ENCODE data around the gene TENM3. TPM values are rescaled to one million over a fixed set of nuclear protein-coding genes. Genes with fewer than 3 reads are reported as not detected.

Gene TENM3
- total and polyA plus RNA-seq, 2 donors (not counting 3 experiments of a cell fraction or from before 2014, with no cell fraction given) = 3.2 to 6.2 TPM

GRCh38 chr4:182465979-182466378, 222.8 kb downstream of the TENM3 start:
- H3K9me1 ChIP-seq (replicated peaks; ENCODE audit: control insufficient read depth, extremely low read depth, insufficient read depth, low read length) = no peaks in the 10 kb centered on the region
- ChIA-PET POLR2A (no interaction called here), CTCF (no interaction called here)
- no peak overlapping the region for H3K4me2 ChIP-seq (ENCODE audit: insufficient read depth, low read length)
- no peak overlapping the region for H3K27ac ChIP-seq (ENCODE audit: insufficient read depth, low read depth, low read length)
- FAIRE-seq = no peak
- BruUV-seq (replicated peaks) = no TSS peak
- H3K27me3 ChIP-seq (ENCODE audit: control insufficient read depth in 2 of 2, insufficient read depth in 2 of 2, low read length in 2 of 2) = no peaks in the 10 kb centered on the region
- H3K4me3 ChIP-seq (replicated peaks in 1 of 3; ENCODE audit: insufficient read depth in 1 of 3, low read depth in 1 of 3, low read length in 3 of 3) = no peak overlapping the region
- no peak for DNase-seq (ENCODE audit: low read depth, low spot score)
- no peak overlapping the region for H3K9ac ChIP-seq (replicated peaks; ENCODE audit: extremely low read depth, insufficient read depth, low read length)
- no peaks in the 10 kb centered on the region for H3K9me3 ChIP-seq (replicated peaks; ENCODE audit: control insufficient read depth, insufficient read depth, low read length)
- no peak overlapping the region for H2AFZ ChIP-seq (ENCODE audit: low read depth, low read length)
- intact Hi-C loops (cut with micrococcal nuclease) = no loop called here
- H3K79me2 ChIP-seq (ENCODE audit: control insufficient read depth, insufficient read depth, low read length) = no peaks in the 10 kb centered on the region
- dilution Hi-C loops (cut with MboI; ENCODE audit: extremely low pct_ligation_motif_present, low sequenced_read_pairs) = no loop called here
- H3K4me1 ChIP-seq (ENCODE audit: control insufficient read depth, extremely low read depth, insufficient read depth, low read length) = no peaks in the 10 kb centered on the region
- no peaks in the 10 kb centered on the region for H3K36me3 ChIP-seq (ENCODE audit: control insufficient read depth in 2 of 2, extremely low read depth in 1 of 2, insufficient read depth in 2 of 2, low read length in 2 of 2)
- TF ChIP-seq POLR2A (IDR thresholded peaks at IDR 0.05; ENCODE audit: low read depth, low read length) = no peak
- TF ChIP-seq GATA2 (IDR thresholded peaks at IDR 0.05; ENCODE audit: insufficient read depth, insufficient read length, low read depth, low read length) = no peak
- no peak for TF ChIP-seq MAX (IDR thresholded peaks at IDR 0.05; ENCODE audit: insufficient read depth, insufficient read length)
- TF ChIP-seq JUN (IDR thresholded peaks at IDR 0.05; ENCODE audit: borderline replicate concordance, insufficient read depth, insufficient read length, low read depth) = no peak
- TF ChIP-seq MYC (IDR thresholded peaks at IDR 0.05; ENCODE audit: low read depth, low read length) = no peak
- no peak for TF ChIP-seq FOS (IDR thresholded peaks at IDR 0.05; ENCODE audit: borderline replicate concordance, insufficient read depth, low read length)
- H4K20me1 ChIP-seq (replicated peaks; ENCODE audit: control insufficient read depth, extremely low read depth, insufficient read depth, low read length) = no peaks in the 10 kb centered on the region

- TF ChIP-seq EZH2 (IDR thresholded peaks at IDR 0.05; ENCODE audit: borderline replicate concordance, low read depth, low read length, severe bottlenecking) (no peak), FOS (IDR thresholded peaks at IDR 0.05; ENCODE audit: borderline replicate concordance, insufficient read depth, low read length) (no peak), CTCF (IDR thresholded peaks at IDR 0.05; ENCODE audit: extremely low read depth in 1 of 2, insufficient read depth in 1 of 2, low read depth in 1 of 2, low read length in 2 of 2) (no peak), MYC (IDR thresholded peaks at IDR 0.05; ENCODE audit: low read depth, low read length) (no peak), GATA2 (IDR thresholded peaks at IDR 0.05; ENCODE audit: insufficient read depth, insufficient read length, low read depth, low read length) (no peak)
- CTCF ChIA-PET = no interaction called here
- H3K79me2 ChIP-seq (ENCODE audit: control insufficient read depth, insufficient read depth, low read length) = no peaks in the 10 kb centered on the region
- no peak overlapping the region for H3K4me2 ChIP-seq (ENCODE audit: insufficient read depth, low read length)
- POLR2A ChIA-PET = no interaction called here
- dilution Hi-C loops (cut with MboI; ENCODE audit: extremely low pct_ligation_motif_present, low sequenced_read_pairs) (no loop called here), intact Hi-C loops (cut with micrococcal nuclease) (no loop called here)
- no peak overlapping the region for H2AFZ ChIP-seq (ENCODE audit: low read depth, low read length)
- no peaks in the 10 kb centered on the region for H3K4me1 ChIP-seq (ENCODE audit: control insufficient read depth, extremely low read depth, insufficient read depth, low read length)
- H3K9me3 ChIP-seq (replicated peaks; ENCODE audit: control insufficient read depth, insufficient read depth, low read length) = no peaks in the 10 kb centered on the region
- DNase-seq (ENCODE audit: low read depth, low spot score) = no peak
- no peak for FAIRE-seq
- H3K27ac ChIP-seq (ENCODE audit: insufficient read depth, low read depth, low read length) = no peak overlapping the region
- no peak overlapping the region for H3K9ac ChIP-seq (replicated peaks; ENCODE audit: extremely low read depth, insufficient read depth, low read length)
- BruUV-seq (replicated peaks) = no TSS peak
- no peak overlapping the region for H3K4me3 ChIP-seq (replicated peaks in 1 of 3; ENCODE audit: insufficient read depth in 1 of 3, low read depth in 1 of 3, low read length in 3 of 3)
- H3K27me3 ChIP-seq (ENCODE audit: control insufficient read depth in 2 of 2, insufficient read depth in 2 of 2, low read length in 2 of 2) = no peaks in the 10 kb centered on the region
- H3K9me1 ChIP-seq (replicated peaks; ENCODE audit: control insufficient read depth, extremely low read depth, insufficient read depth, low read length) = no peaks in the 10 kb centered on the region
- no peaks in the 10 kb centered on the region for H3K36me3 ChIP-seq (ENCODE audit: control insufficient read depth in 2 of 2, extremely low read depth in 1 of 2, insufficient read depth in 2 of 2, low read length in 2 of 2)
- H4K20me1 ChIP-seq (replicated peaks; ENCODE audit: control insufficient read depth, extremely low read depth, insufficient read depth, low read length) = no peaks in the 10 kb centered on the region
Measured at GRCh38 chr4:182470215-182470614, 227.0 kb downstream of the TENM3 start.
